ENCODE data around the gene TBKBP1.

DNA sequence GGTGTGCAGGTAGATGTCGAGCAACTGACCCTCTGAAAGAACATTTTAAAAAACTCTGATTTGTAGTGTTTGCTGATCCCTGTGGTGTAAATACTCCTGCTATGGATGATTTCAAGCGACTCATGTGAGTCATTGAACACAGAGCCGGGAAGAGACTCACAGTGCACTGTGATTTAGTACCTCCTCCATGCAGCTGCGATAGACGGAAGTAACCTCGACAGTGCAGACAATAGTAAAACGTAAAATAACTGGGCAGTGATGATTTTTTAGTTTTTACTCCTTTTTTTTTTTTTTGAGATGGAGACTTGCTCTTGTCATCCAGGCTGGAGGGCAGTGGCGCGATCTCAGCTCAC, 47.8 kb downstream of the TBKBP1 start:
- no peak for TF ChIP-seq PAX5 (IDR thresholded peaks at IDR 0.05; ENCODE audit: insufficient read depth, low read length, severe bottlenecking)
- TF ChIP-seq POLR2A (IDR thresholded peaks at IDR 0.05; ENCODE audit: low read depth, low read length): no peak
- TF ChIP-seq TAF1 (IDR thresholded peaks at IDR 0.05; ENCODE audit: low read depth, low read length): no peak
